Measurements from ENCODE around the gene MDFI.

DNA sequence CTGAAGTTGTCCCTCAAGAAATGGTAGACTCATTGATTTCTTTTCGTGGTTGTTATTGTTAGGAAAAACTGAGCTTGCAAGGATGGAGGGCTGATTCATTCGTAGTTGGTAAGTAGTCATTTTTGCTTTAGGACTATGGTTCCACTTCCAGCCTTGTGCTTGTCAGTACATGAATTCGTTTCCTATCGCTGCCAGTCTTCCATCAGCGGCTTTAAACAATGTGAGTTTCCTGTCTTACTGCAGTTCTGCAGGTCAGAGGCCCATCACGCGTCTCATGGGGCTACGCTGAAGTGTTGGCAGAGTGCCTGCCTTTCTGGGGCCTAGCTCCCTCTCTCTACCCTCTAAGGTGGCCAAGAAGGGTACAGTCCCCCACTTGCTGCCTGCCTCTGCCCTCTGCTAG is 11.4 kb upstream of the MDFI start:
- TF ChIP-seq STAT5A (IDR thresholded peaks at IDR 0.05; ENCODE audit: borderline replicate concordance, low read length) (no peak), DDX20 (tag; IDR thresholded peaks at IDR 0.05; ENCODE audit: low read depth) (no peak), LEF1 (IDR thresholded peaks at IDR 0.05) (no peak), NEUROD1 (IDR thresholded peaks at IDR 0.05; ENCODE audit: borderline replicate concordance, low read depth, low read length, partially characterized antibody) (no peak), TBL1XR1 (IDR thresholded peaks at IDR 0.05; ENCODE audit: low read length in 2 of 2) (no peak)
- TF ChIP-seq, protein P1, sequence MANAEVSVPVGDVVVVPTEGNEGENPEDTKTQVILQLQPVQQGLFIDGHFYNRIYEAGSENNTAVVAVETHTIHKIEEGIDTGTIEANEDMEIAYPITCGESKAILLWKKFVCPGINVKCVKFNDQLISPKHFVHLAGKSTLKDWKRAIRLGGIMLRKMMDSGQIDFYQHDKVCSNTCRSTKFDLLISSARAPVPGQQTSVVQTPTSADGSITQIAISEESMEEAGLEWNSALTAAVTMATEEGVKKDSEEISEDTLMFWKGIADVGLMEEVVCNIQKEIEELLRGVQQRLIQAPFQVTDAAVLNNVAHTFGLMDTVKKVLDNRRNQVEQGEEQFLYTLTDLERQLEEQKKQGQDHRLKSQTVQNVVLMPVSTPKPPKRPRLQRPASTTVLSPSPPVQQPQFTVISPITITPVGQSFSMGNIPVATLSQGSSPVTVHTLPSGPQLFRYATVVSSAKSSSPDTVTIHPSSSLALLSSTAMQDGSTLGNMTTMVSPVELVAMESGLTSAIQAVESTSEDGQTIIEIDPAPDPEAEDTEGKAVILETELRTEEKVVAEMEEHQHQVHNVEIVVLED (CRISPR knock-in tag; IDR thresholded peaks at IDR 0.05), result no peak
- TF ChIP-seq, protein P2, sequence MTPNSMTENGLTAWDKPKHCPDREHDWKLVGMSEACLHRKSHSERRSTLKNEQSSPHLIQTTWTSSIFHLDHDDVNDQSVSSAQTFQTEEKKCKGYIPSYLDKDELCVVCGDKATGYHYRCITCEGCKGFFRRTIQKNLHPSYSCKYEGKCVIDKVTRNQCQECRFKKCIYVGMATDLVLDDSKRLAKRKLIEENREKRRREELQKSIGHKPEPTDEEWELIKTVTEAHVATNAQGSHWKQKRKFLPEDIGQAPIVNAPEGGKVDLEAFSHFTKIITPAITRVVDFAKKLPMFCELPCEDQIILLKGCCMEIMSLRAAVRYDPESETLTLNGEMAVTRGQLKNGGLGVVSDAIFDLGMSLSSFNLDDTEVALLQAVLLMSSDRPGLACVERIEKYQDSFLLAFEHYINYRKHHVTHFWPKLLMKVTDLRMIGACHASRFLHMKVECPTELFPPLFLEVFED (CRISPR knock-in tag; conservative IDR thresholded peaks at IDR 0.05), result no peak
